HG03558 (cell line): Measurements from ENCODE around the gene CD274.
"Not testable (repeated sequence)": the region's sequence is repeated elsewhere in the genome, so short reads cannot be mapped to it uniquely, and the experiment has no call there.

Source experiments
- ATAC-seq: cut with Tn5 transposase; IDR thresholded peaks from one replicate; pipeline ENCODE4 v1.9.1; 2021; ENCODE audit warnings: moderate number of reproducible peaks; ENCODE audit not compliant: unreplicated experiment; ENCODE audit errors: extremely low read depth

CD274 gene

GRCh38 chr9:5437254-5438216 is 12.8 kb upstream of the CD274 start, which contains the start of gene PLGRKT:
TSS of gene PLGRKT (minus strand) at chr9:5437925. CDS start at chr9:5431977, 5,948 bp downstream.
- ATAC-seq = peak; percentile 56

GRCh38 chr9:5438301-5439162 is 11.8 kb upstream of the CD274 start:
- peak; percentile 35 for ATAC-seq

- ATAC-seq = no peak
Observed at GRCh38 chr9:5440426-5440825, 9.9 kb upstream of the CD274 start.

- ATAC-seq = no peak
Observed at GRCh38 chr9:5441043-5441442, 9.3 kb upstream of the CD274 start.

- ATAC-seq = no peak
Observed at GRCh38 chr9:5442400-5443011, 7.8 kb upstream of the CD274 start.

GRCh38 chr9:5443850-5444249 is 6.5 kb upstream of the CD274 start:
- ATAC-seq = no peak

- ATAC-seq = not testable (repeated sequence)
Observed at GRCh38 chr9:5445096-5445495, 5.2 kb upstream of the CD274 start.

- no peak for ATAC-seq
Observed at GRCh38 chr9:5445886-5446285, 4.5 kb upstream of the CD274 start.

- no peak for ATAC-seq
Observed at GRCh38 chr9:5446451-5447236, 3.7 kb upstream of the CD274 start.

- ATAC-seq = no peak
Observed at GRCh38 chr9:5447337-5447736, 3.0 kb upstream of the CD274 start.

GRCh38 chr9:5448016-5448415 is 2.3 kb upstream of the CD274 start:
- no peak for ATAC-seq

- ATAC-seq = no peak
Observed at GRCh38 chr9:5448461-5449435, 1.6 kb upstream of the CD274 start.

GRCh38 chr9:5449521-5450358 is 602 bp upstream of the CD274 start:
- no peak for ATAC-seq

- ATAC-seq = no peak
Observed at GRCh38 chr9:5452286-5452609, 1.9 kb downstream of the CD274 start.

GRCh38 chr9:5453004-5453403 is 2.7 kb downstream of the CD274 start:
- no peak for ATAC-seq

GRCh38 chr9:5453673-5454072 is 3.3 kb downstream of the CD274 start:
- no peak for ATAC-seq

GRCh38 chr9:5455181-5455580 is 4.8 kb downstream of the CD274 start:
- no peak for ATAC-seq

GRCh38 chr9:5459289-5459829 is 9.0 kb downstream of the CD274 start:
- no peak for ATAC-seq
